HS-5 (cell line): ENCODE results near the gene DYNC1I1.

Source experiments
- DNase-seq: peaks from one replicate; pipeline ENCODE4 v3.0.0-alpha.2; 2012; ENCODE audit warnings: low read depth

Gene DYNC1I1

GRCh38 chr7:96026010-96026409 lies 253.7 kb downstream of the DYNC1I1 start:
- DNase-seq = no peak

DNA sequence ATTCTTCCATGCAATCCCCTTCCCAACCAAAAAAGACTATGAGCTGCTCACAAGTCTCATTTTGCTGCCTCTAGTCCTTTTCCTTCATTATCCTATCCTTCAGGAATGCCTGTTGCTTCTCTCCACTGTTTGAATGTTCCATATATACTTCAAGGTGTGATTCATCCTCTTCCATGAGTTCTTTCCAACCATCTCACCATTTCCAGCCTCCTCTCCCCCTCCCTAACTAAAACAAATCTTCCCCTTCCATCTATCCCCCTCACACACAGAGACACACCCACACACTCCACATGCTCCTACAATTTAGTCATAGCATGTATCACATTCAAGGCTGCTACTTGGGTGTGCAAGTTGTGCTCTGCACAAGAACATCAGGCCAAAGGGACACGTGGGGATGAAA lies 254.3 kb downstream of the DYNC1I1 start:
- DNase-seq = no peak

DNA sequence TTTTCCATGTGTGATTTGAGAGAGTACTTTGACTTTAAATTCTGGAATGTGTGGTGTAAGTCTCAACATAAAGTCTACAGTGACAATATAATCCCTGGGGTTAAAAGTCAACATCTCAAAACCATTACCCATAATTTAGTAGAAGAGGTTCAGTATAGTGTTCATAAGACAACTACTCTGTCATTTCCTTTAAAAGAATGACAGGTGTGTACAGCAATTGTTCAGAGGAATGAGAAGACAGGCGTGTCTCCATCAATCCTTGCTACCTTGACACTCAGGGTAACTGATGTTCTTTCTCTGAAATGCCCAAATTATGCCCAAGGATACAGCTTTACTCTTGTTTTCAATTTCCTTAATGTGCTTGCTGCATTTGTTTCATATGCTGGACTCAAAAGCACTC lies 256.4 kb downstream of the DYNC1I1 start:
- DNase-seq = no peak

GRCh38 chr7:96033009-96033598 lies 260.8 kb downstream of the DYNC1I1 start:
- DNase-seq = no peak

DNA sequence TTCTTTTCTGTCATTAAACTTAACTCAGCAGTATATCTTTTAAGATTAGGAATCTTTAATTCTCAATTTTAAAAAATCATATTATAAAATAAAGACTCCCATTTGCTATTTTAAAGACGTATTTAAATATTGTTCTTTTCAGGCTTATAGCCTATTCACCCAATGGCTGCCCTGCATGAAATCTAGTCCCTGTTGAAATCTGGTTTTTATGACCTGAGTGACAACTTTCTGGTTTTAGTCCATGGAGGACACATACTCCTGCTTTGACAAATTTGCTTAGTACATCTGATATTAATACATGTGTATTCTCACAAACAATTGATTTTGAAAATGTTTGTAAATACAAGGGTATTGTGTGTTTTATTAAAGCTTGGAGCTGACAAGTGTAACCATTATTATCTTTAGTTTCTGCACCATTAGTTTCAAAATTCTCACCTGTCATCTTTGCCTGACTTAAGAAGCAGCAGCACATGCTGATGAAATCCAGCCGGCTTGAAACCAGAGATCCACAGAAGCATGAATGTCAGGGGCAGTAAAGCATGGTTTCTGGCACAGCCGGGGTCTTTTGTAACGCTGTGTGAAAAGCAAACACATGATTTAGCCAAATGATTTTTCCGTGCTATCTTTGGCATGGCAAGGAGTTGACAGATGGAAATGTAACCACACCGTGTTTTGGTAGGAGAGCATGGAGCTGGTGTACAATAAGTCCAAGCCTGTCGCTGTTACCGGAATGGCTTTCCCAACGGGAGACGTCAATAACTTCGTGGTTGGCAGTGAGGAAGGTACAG lies 262.8 kb downstream of the DYNC1I1 start:
- DNase-seq = no peak

DNA sequence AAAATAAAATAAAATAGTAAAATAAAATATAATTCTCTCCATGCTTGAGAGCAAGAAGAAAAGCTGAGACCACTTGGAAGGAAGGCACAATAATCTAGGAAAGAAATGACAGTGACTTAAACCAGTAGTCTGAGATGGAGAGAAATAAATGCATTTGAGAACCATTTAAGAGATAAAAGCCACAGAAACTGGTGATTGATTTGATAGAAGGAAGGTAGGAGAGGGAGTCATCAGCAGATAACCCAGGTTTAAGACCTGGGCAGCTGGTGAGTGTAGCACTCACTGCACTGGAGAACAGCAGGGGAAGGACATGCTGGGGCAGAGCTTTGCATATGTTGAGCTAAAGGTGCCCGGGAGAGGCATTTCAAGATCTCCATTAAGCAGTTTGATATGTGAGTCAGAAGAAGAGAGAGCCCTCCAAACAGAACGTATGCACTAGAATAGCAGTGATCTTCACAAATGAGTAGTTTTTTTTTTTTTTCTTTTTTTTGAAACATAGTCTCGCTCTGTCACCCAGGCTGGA lies 268.0 kb downstream of the DYNC1I1 start:
- no peak for DNase-seq

GRCh38 chr7:96041171-96041570 lies 268.8 kb downstream of the DYNC1I1 start:
- no peak for DNase-seq

GRCh38 chr7:96045181-96045580 lies 272.8 kb downstream of the DYNC1I1 start:
- DNase-seq = no peak

DNA sequence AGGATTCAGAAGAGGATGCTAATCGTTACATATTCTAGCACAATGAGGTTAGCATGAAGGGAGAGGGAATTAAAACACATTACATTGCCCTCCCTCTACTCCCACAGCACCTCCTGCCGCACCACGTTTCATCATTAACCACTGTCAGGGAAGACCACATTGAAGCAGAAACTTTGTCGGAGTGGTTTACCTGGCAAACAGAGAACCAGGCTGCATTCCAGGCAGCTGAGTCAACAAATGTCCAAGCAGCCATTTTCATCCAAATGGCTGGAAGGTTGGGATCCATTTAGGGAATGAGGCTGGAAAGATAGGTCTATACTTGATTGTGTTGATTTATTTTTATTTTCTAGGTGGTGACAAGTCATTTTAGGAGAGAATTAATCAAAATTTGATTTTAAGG lies 273.6 kb downstream of the DYNC1I1 start:
- DNase-seq = no peak

DNA sequence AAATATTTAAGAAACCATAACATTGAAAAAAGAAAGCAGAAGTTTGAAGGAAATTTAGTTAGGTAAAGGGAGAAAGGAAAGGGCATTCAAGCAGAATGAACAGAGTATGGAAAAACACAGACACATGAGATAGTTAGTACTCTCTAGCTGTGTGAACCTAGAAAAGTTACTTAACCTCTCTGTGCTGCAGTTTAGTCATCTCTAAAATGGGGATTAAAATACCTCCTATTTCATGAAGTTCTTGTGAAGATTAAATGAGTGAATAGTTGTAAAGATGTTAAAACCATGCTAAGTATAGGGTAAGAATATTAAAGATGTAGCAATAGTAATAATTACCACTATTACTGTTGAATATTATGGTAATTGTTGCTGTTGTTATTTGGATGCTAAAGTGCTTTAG lies 279.9 kb downstream of the DYNC1I1 start:
- DNase-seq = no peak

- DNase-seq = no peak
Observed at GRCh38 chr7:96052860-96053470, 280.6 kb downstream of the DYNC1I1 start.

- no peak for DNase-seq
Observed at GRCh38 chr7:96055717-96056116, 283.4 kb downstream of the DYNC1I1 start.

DNA sequence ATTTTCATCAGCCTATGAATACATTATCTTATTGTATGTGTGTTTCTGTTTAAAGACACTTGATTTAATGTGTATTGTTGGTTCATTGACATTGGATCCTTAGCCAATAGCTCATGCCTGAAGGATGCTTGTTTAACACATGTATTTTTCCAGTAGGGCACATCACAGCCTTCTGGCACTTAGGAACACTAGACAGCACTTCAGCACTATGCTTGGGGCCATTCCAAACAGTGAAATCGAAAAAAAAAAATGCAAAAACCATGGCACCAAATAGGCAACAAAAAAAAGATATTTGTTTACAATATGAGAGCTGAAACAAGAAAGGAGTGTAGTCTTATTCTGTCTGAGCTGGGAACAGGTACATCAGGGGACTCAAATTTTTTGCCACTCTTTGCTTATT lies 286.7 kb downstream of the DYNC1I1 start:
- no peak for DNase-seq

- DNase-seq = no peak
Observed at GRCh38 chr7:96061009-96061408, 288.7 kb downstream of the DYNC1I1 start.

DNA sequence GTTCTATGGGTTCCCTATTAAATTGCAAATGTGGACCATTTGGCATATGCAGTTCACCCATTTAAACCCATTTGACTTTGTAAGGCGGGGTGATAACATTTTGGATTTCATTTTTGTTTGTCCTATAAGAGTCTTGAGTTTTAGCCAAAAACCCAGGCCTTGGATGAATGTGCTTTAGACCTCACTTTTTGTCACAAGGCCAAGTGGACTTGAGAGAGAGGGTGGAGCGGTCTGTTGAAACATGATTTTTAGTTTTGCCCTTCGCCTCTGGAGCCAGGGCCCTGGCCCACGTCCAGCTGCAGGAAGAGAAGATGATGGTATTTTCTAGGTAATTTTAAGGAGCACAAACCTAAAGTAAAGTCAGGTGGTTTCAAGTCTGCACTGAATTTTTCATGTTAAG lies 289.5 kb downstream of the DYNC1I1 start:
- DNase-seq = no peak

DNA sequence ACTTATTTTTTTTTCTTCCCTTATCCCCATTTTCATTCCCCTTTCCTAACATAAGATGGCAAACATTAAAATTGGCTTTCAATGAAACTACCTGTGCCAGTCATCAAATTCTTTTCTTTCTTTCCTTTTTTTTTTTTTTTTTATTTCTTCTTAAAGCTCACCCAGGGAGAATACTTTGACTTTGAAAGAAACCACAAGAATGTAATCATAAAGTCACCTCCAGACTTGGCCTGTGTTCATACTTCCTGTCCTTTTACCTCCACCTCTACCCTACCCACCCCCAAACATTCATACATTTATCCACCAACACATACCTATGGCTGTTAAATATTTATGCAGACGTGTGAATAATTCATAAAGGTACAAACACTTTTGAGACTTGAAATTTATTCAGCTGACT lies 295.0 kb downstream of the DYNC1I1 start:
- DNase-seq = no peak

DNA sequence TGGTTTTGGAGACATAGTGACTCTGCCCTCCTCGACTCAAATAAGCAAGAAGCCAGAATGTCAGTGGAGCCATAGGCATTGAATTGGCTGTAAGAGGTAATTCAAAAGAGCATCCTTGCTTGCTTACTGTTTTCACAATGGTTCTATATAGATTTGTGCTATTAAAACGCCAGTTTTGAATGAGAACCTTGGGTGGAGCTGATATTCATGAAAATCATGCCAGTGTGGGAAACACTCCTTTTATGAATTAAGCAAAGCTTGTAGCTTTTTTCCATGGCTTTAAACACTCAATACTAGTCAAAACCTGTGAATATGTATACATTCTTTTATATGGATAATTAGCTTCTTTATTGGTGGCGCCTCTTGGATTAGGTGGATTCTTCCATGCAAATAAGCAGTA lies 297.0 kb downstream of the DYNC1I1 start:
- DNase-seq = no peak

GRCh38 chr7:96074871-96075270 lies 302.5 kb downstream of the DYNC1I1 start:
- no peak for DNase-seq

DNA sequence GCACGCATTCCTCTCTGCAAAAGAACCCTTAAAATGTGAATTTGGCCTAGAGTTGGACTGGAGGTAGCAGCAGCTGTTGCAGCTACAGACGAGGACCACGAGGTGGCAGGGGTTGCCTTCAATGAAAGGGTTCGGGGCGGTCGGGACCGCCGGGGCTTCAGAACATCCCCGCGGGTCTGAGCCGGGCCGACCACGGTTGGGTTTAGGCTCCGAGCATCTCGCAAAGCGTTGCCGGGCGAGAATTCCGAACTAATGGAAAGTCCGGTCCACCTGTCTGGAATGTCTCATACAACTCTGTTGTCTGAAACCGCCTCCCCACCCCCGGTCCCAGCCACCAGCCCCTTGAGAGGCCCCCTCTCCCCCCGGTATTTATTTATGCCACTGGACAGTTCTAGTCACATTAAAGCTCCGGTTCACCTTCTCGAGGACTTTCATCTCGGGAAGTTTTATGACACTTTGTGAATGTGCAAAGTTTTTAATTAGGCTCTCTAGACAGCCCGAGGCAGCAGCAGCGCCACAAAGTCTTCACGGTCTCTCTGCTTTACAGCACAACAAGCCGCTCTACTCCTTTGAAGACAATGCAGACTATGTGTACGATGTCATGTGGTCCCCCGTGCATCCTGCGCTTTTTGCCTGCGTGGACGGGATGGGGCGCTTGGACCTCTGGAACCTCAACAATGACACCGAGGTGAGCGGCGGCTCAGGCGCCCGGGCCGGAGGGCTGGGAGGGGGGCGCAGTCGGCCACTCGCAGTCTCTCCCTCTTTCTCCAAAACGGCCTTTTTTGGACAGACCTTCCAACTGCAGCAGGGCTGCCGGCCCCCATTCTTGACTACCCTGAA lies 303.4 kb downstream of the DYNC1I1 start:
- no peak for DNase-seq

- DNase-seq = no peak
Observed at GRCh38 chr7:96076350-96076707, 304.0 kb downstream of the DYNC1I1 start.

DNA sequence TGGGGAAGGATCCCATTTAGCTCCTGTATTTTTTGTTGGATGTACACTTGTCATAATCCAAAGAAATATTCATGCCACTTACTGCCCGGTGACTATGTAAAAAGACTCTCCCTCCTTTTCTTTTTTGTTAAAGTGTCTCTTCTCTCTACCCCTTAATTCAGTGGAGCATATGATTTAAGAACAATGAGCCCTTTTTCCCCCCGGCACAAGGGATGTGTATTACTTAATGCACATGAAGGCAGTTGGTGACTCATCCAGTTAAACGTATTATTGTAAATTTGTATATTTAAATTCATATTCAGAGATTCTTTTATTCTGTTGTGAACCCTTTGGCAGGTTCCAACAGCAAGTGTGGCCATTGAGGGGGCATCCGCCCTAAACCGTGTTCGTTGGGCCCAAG lies 307.7 kb downstream of the DYNC1I1 start:
- DNase-seq = no peak

GRCh38 chr7:96084881-96085553 lies 312.7 kb downstream of the DYNC1I1 start:
- DNase-seq = peak; percentile 55
